ENCODE data around the gene RBM18.

RBM18 gene

DNA sequence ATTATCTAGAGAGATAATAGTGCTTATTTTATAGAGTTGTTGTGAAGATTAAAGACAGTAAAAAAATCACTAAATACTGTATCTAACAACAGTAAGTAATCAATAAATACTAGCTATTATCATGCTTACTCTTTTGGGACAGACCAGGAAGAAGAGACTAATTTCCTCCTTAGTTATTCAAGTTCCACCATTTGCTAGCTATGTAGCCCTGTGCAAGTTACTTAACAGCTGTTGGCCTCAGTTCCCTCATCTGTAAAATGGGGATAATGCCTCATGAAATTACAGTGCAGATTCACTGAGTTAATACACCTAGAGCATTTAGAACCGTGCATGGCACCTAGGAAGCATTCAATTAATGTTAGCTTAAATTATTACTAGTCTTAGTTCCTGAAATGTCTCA is 2.6 kb downstream of the RBM18 start:
- DNase-seq (ENCODE audit: extremely low spot score, insufficient read length, low read depth) (no peak), FAIRE-seq (no peak)

DNA sequence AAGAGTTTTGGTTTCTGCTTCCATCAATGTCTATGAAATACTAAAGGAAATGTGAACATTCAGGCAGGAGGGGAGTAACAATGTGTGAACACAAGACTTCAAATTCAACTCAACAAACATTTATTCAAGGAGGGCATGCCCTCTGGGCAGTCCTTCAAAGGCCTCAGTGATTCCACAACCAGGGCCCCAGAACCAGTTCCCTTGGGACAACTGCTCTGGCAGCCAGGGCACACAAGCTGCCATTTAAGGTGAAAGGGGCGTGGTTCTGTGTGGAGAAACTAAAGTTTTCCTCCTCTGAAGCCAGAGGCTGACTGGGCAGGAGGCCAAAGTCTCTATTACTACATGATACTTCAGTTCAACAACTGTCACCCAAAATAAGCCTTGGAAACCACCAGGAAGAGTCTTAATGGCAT is 3.2 kb downstream of the RBM18 start:
- FAIRE-seq (no peak), DNase-seq (ENCODE audit: extremely low spot score, insufficient read length, low read depth) (no peak)

DNA sequence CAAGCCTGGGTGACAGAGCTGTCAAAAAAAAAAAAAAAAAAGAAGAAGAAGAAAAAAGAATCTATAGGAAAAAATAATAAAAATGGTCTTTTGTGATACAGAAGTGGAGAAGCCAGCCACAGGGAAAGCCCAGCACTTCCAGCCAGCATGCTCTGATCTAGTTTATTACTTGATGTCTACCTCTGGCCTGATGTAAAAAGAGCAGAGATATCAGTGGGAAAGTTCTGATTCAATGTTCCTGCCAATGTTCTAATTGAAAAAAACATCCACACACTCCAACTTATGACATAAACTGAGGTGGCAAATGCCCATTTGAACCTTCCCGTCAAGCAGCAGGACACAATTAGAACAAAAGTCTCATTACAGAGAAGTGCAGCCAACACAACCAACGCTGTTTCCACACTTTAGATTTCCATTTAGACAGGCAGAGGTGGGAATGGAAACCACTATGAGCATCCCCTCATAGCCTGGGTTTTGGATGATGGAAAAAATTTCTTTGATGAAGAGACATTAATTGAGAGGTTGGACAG is 5.7 kb downstream of the RBM18 start:
- no peak for DNase-seq (ENCODE audit: extremely low spot score, insufficient read length, low read depth)

DNA sequence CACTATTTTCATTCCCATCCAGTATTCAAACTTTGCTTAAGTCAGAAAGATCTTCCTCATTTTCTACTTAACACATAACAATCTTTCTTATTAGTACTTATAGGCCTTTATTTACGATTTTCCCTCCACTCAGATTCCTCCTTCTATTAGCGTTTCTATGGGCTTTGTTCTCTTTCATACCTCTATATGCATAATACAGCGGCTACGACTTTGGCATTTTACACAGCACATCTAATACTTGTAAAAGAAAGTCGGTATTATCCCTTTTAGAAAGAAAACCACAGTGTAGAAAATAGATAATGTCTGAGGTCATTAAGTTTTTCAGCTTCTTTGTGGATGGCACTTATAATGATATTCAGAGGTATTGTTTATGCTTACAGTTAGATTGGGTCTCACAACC is 8.4 kb downstream of the RBM18 start:
- FAIRE-seq (no peak), DNase-seq (ENCODE audit: extremely low spot score, insufficient read length, low read depth) (no peak)

More for the DNA sequence above, 5.7 kb downstream of the RBM18 start:
- FAIRE-seq: no peak

DNA sequence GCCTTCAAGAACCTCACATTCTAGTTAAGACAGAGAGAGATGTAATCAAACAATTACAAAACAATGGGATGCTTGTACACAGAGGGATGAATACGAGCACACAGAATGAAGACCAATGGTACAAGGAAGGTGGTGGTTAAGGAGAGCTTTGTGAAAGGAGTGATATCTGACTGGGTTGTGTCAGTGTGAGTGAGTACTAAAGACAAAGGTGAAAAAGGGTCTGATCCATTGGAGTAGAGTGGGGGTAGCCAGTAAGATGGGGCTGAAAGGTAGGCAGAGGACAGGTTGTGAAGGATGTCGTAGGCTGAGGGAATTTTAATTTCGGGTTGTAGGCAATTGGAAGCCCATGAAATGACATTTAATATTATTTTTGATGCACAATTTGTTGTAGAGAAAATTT is 9.9 kb downstream of the RBM18 start:
- no peak for FAIRE-seq
- DNase-seq (ENCODE audit: extremely low spot score, insufficient read length, low read depth): no peak

DNA sequence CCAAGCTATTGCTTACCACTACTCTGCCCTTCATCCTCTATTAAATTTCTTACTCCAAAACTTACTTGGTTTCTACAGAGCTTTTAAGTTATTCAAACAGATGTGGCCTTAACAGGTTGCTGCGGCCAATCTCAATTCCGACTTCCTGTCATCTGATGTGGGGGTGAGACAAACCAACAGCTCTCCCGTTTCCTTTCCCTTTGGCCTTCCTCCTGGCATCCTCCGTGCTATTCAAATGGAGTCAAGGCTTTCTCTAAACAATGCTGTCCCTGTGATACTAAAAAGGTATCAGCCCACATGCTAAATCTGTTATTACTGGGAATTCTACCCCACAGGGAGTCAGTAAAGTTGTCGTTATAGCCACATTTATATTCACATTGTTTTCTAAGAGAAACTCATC is 11.8 kb downstream of the RBM18 start:
- FAIRE-seq: no peak
- no peak for DNase-seq (ENCODE audit: extremely low spot score, insufficient read length, low read depth)

DNA sequence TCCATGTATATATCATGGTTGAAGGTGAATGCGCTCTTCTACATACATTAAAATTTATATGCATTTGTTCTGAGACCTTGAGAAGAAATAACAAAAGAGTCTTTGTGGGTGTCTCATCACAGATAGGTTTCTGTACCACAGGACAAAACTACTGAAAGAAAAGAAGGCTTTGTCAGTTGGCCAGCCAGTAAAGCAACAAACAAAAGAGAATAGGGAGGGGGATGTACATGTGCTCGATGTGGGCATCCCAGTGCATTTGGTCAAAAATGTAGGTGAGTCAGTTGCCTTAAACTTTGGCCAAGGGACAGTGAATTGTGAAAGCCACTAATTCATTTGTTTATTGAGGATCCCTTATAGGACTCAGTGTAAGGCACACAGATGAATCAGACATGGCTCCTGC is 13.3 kb downstream of the RBM18 start:
- DNase-seq (ENCODE audit: extremely low spot score, insufficient read length, low read depth) (no peak), FAIRE-seq (no peak)

DNA sequence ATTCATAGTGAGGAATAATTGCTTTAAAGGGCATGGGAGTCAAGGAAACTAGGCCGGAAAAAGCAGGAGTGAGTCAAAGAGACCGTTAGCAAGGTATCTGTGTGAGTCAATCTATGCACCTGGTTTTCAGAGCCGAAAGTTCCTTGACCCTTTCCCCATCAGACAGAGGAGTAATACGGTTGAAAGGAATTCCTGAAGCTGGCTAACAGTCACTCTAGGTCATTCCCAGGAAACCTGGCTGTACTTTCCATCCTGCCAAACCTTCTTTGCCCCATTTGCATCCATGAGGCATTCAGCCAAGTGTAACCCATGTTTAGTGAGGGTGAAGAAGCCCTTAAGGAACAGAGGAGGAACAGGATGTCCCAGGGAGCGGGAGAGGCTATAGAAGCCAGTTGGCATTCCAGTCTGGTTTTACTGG is 16.2 kb downstream of the RBM18 start:
- DNase-seq (ENCODE audit: extremely low spot score, insufficient read length, low read depth) (no peak), FAIRE-seq (no peak)

DNA sequence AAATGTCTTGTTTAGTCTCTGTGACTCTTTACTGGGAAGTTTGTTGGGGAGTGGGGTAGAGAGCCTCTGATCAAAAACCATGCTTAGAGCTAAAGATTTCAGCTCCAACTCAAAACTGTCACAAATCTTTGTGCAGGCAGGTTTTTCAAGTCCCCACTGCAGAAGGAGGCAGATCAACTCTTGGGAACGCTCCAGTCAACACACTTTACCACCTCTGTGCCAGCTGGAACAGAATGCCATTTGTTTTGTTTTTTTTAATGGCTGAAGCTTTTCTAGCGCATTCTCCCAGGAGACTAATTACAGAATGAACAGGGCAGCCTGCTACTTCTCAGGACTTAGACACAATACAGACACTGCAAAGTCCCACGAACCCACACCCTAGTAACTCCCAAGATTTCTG is 18.0 kb downstream of the RBM18 start:
- DNase-seq (ENCODE audit: extremely low spot score, insufficient read length, low read depth) (no peak), FAIRE-seq (no peak)

DNA sequence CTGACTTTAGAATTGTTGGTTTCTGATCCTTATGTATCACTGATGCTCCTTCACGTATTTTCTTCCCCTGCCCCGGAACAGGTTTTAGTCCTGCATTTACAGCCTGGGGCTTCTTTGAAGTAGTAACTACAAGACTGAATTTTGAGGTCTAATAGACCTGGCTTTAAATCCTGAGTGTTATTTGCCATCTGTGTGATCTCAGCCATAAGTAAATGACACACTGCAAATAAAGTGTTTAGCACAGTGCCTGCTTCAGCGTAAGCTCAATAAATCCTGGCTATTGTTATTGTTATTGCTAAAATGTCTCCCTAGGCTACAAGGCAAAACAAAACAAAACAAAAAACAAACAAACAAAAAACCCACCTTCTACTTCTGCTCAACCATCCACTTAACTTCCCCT is 20.3 kb downstream of the RBM18 start:
- no peak for DNase-seq (ENCODE audit: extremely low spot score, insufficient read length, low read depth)
- FAIRE-seq: no peak

DNA sequence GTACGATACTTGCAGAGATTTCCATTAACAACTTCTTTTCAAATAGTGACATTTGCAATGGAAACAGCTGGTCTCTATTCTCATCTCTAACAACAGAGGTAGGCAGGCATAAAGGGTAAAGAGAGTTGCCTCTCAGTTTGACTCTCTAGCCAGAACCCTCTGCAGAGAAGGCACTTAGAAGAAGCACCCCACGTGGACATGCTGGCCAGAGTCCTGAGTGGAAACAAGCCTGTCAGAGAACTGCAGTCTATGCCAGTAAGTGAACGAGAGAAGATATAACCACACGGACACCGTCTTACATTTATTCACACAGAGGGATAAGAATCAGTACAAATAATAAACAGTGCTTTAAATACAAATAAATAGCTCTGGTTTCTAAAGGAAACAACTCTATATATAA is 24.9 kb downstream of the RBM18 start:
- DNase-seq (ENCODE audit: extremely low spot score, insufficient read length, low read depth) (no peak), FAIRE-seq (no peak)

DNA sequence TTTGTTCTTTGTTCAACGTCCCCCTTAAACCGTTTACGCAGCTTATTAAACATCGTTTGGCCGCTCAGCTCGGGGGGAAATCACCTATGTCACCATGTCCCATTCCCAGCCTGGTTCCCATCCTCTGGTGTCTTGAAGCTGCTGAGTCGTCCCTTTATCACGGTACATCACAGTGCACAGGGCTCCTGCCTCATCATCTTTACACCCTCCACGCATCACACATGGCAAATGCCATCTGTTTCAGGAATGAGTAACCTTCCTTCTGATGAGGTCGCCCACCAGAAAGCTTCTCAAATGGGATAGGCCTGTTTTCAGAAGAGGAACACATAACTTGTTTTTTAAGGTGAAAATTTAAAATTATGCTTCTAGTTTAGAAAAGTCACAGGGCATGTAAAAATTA is 28.0 kb downstream of the RBM18 start:
- DNase-seq (ENCODE audit: extremely low spot score, insufficient read length, low read depth) (no peak), FAIRE-seq (no peak)

DNA sequence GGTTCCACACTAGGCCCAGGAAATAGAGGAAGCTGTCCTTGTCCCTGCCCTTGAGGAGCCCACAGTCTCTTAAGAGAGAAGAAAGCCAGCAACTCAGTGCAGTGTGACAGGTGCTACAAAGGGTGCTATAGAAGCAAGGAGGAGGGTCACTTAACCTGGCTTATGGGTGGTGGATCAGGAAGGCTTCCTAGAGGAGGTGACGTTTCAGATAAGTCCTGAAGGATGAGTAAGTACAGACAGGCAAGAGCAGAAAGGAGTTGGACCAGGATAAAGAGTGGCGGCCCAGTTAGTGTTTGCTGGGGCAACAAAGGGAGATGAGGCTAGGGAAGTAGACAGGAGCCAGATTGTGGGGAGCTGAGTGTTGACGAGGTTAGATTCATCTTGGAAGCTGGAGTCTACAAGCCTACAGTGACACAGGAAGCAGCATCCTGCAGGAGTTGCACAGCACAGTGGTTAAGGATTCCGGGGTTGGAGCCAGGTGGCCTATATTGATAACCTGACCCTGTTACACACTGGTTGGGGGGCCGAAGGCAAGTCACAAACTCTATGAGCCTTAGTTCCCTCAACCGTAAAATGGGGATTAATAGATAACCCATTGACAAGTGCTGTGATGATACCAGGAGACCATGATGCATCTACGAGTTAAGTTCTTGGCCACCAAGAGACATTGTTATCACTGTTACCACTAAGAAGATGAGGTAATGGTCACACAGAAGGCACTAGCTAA is 30.5 kb downstream of the RBM18 start:
- FAIRE-seq: no peak
- no peak for DNase-seq (ENCODE audit: extremely low spot score, insufficient read length, low read depth)

DNA sequence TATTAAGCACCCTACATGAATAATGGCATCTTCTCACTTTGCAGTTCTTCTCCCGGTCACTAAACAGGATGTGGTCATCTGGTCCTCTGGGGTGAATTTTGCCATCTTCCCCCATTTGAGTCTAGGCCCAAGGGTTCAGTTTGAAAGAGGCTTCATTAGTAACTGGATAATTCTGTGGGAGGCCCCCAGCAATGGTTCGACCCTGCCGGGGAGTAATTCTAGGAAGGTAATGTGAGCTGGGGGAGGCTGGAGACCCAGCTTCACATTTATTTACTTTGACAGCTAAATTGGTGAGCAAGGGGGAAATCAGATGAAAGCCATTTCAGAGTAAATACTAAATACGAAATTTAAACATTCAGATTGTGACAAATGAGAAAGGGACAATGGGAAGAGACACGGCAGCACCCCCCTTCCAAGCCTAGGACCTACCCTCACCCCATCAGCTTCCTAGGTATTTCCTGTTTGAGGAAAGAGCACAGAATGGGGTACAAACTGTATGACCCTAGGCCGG is 31.8 kb downstream of the RBM18 start:
- DNase-seq (ENCODE audit: extremely low spot score, insufficient read length, low read depth): no peak
- no peak for FAIRE-seq

DNA sequence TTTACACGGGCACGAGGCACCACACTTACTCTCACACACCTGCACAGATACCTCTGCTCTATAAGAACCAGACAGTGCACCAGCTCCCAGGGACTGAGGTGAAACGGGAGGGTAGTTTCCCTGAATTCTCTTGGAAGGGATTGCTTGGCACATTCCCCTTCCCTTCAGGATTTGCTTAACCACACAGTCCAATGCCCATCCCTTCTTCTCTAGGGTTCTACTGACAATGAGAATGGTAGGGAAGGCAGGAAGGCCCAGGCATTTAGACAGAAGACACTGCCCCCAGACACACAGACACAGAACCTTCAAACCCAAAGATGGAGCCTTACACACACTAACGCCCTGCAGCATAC is 35.2 kb downstream of the RBM18 start:
- FAIRE-seq: no peak
- DNase-seq (ENCODE audit: extremely low spot score, insufficient read length, low read depth): no peak

DNA sequence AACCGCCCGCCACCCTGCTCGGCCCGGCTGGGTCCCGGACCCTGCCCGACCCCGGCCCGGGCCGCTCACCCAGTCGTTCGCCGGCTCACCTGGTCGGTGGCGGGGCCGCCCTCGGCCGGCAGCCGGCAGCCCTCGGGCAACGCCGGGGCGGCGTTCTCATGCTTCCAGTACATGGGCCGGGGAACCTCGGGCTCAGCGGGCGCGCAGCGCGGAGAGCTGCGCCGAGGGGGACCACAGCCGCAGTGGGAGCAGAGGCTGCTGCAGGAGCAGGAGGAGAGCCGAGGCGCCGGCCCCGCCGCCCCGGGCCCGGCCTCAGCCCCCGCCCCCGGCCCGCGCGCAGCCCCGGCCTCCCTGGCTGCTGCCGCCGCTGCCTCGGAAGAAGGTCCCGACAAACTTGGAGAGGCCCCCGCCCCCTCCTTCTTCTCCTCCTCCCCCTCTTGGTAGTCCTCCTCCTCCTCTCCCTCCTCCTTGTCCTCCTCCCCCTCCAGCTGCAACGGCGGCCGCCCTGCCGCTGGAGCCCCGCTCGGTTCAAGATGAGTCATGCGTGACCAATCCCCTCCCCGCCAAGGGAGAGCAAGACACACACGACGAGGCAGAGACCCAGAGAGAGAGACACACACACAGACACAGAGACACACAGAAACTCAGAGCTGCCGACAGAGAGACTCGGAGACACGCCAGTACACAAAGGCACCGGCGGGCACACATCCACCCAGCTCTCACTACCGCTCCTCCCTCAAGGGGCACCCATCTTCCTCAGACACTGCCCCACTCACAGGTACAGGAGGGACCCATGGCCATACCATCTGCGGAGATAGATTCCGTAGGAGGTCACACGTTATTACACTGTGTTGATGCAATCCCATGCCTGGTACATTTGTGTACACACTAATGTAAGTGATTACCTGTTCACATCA is 35.8 kb downstream of the RBM18 start, which contains the start of gene LHX6:
Gene LHX6 (minus strand): TSS at position 390 of the 917 bp plus-strand sequence. CDS start 217 bp downstream, at position 173.
- DNase-seq (ENCODE audit: extremely low spot score, insufficient read length, low read depth) (no peak), FAIRE-seq (no peak)

DNA sequence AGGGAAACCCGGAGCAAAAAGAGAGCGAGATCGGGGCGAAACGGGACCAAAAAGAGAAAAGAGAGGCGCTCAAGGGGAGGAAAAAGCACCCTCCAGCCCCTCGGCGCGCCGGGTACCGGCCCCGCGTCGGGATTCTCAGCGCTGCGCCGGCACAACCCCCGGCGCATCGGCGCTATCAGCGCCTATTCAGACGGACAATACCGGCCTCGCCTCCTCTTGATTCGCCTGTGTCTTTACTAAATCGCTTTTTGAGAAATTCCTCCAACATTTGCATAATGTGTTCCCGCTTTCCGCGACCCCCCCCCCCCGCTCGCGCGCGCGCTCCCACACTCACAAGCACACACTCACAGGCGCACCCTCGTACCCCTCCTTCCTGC is 36.5 kb downstream of the RBM18 start:
- FAIRE-seq (no peak), DNase-seq (ENCODE audit: extremely low spot score, insufficient read length, low read depth) (no peak)

DNA sequence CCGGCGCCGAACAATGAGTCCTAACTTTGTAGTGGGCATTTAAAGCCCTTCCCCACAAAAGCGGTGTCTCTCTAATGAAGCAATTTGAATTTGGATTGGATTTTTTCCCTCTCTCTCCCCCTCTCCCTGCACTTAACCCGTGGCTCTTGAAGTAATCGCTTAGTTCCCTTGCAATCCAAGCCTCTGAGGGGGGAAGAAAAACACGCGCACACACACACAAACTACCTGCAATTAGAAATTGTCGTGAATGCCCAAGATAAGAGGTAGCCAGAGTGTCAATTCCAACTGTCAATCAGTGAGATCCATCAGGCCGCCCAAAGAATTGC is 37.1 kb downstream of the RBM18 start:
- DNase-seq (ENCODE audit: extremely low spot score, insufficient read length, low read depth) (no peak), FAIRE-seq (no peak)

DNA sequence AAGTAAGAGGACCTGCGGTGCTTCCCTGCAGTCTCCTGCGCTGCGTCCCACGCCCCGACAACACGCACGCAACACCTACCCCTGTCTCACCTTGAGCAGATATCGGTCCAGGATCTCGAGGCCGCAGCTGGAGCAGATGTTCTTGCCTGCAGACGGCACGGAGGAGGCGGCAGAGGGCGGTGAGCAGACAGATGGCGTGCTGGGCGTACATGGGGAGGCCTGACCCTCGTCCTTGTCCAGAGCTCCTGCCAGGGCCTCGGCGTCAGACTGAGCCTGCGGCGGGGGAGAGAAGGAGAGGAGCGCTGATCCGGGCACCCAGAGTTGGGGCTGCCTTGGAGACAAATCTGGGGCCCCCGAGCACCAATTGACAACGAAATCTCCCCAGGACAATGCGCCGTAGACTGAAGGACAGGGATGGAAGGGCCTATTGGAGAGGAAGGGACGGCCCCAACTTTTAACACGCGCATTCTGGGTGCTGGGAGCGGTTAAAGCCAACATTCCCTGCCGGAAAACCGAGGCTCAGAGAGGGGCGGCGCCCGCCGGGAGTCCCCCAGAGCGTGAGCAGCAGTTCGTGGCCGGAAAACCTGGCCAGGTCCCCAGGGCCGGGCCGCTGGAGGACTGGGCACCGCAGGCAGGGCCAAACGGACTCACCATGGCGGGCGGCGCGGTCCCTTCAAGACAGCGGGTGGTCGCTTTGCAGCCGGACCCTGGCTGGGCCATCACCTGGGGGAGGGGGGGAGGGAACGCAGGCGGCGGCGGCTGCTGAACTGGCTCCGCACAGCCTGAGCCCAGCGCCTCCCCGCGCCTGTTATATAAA is 37.7 kb downstream of the RBM18 start:
- no peak for DNase-seq (ENCODE audit: extremely low spot score, insufficient read length, low read depth)
- no peak for FAIRE-seq

DNA sequence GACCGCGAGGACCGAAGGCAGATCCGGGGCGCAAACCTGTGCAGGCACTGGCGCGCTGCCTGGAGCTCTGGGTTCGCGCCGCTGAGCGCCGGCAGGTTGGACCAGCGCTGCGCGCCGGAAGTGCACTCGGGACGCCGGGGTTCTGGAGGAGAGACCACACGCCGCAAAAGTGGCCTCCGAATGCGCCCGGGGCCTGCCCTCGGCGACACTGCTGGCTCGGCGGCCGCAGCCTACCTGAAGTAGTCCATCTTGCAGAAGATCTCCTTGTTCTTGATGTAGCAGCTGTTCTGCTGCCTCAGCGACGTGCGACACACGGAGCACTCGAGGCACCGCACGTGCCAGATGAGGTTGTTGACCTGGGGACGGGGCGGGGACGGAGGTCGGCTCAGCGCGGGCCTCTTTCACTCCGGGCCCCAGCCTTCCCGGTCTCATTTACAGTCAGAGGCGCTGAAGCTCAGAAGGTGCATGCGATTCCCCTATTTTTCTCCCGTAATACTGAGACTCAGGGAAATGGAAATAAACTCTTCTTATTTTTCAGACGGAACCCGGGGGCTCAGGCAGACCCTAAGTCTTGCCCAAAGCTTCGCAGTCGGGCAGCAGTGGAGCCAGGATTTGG is 38.4 kb downstream of the RBM18 start:
- DNase-seq (ENCODE audit: extremely low spot score, insufficient read length, low read depth) (no peak), FAIRE-seq (no peak)
